Psoas muscle (tissue), 8 donors: ENCODE results near the gene NDRG4. TPM values are rescaled to one million over a fixed set of nuclear protein-coding genes. Genes with fewer than 3 reads are reported as not detected.

ENCODE experiments used
- ATAC-seq, 4 donors: fragments of 200-7000 bp; cut with Tn5 transposase; one replicate each; pipeline ENCODE4 v1.9.1; 2020; ENCODE audit warnings: moderate library complexity in 3 of 4, mild to moderate bottlenecking in 2 of 4
- DNase-seq, 2 donors: peaks; one replicate each; pipeline ENCODE4 v3.0.0-alpha.2; 2020
- H3K27ac ChIP-seq: fragments of 200-600 bp; one replicate; pipeline ENCODE4 v1.8.0; 2022
- H3K27me3 ChIP-seq, 3 donors: fragments of 200-600 bp in 1 of 3; one replicate each; pipeline versions ENCODE4 v1.6.1 to v1.8.0; 2013 to 2022; ENCODE audit warnings: low read length in 2 of 3, mild to moderate bottlenecking in 2 of 3, moderate library complexity in 1 of 3; ENCODE audit not compliant: insufficient read depth in 3 of 3
- H3K36me3 ChIP-seq, 2 donors: fragments of 200-600 bp in 1 of 2; one replicate each; pipeline versions ENCODE4 v1.6.1 to v1.8.0; 2013 to 2022; ENCODE audit warnings: low read depth in 1 of 2, mild to moderate bottlenecking in 1 of 2, moderate library complexity in 1 of 2; ENCODE audit not compliant: insufficient read depth in 1 of 2
- H3K4me1 ChIP-seq: fragments of 200-600 bp; one replicate; pipeline ENCODE4 v1.8.0; 2022
- H3K4me3 ChIP-seq: fragments of 200-600 bp; one replicate; pipeline ENCODE4 v1.8.0; 2022; ENCODE audit warnings: mild to moderate bottlenecking
- H3K9me3 ChIP-seq: fragments of 200-600 bp; one replicate; pipeline ENCODE4 v1.8.0; 2022
- WGBS, 3 donors: extraction: QIAGEN DNeasy Blood & Tissue Kit; methylation state at CpG; one replicate each; pipeline versions ENCODE4 v1.1.6 to v1.1.7; 2013; 5-methylcytosine and 5-hydroxymethylcytosine counted together
- intact Hi-C, 2 donors: fragments of 100-400 bp; cut with DNase I; formaldehyde crosslinking; loops; one replicate each; pipeline versions ENCODE4 v1.11.0 to v1.14.2; 2022
- polyA plus RNA-seq, 3 donors: library from polyadenylated mRNA; stranded (reverse); fragments of 200-250 nt; gene quantifications; one replicate each; pipeline ENCODE4 v1.2.3, GENCODE V29; 2013
- total RNA-seq, 4 donors: library from RNA; stranded (reverse); fragmentation: NEBNext Ultra II Directional in 2 of 4; extraction: Animal tissue kit (Norgen Biotek cat#: 25700) in 2 of 4; gene quantifications; one replicate each; pipeline versions ENCODE4 v1.2.1 to v1.2.4, GENCODE V29; 2021 to 2023
- TF ChIP-seq, protein P1 (sequence below): fragments of 200-600 bp; IDR thresholded peaks from one replicate; pipeline ENCODE4 v1.8.0; 2022; ENCODE audit warnings: antibody characterized with exemption
- donor health status: healthy with polysubstance abuse.
- donor health status: DM: no; HTN: no; CAD: no; lungs with moderate emphysema.
- donor health status: Bipolar disorder and iron deficiency.
- donor health status: healthy.
- donor health status: DM: yes; HTN: yes; CAD: no.
- donor health status: DM: no; HTN: no; CAD: no.
- donor health status: DM: no; HTN: no; CAD: no.
- donor health status: DM: yes; HTN: yes; CAD: no.

NDRG4 gene
- total and polyA plus RNA-seq, 7 donors = 1.7 to 12.3 (median 2.5) TPM

DNA sequence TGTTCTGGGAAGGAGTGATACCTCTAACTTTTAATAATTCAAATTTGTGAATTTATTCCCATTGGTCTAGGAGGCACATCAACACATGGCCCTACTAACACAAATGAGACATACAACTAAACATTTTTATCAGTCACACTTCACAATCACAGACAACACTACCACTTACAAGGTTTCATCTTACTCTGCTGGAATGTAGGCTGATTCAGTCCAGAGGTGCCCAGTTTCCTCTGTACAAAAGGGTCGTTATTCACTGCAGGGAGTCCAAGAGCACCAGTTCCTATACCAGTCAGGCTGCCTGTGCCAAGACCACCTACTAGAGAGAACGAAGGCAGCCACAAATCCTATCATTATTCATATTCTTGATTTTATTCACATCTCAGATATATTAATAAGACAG is 56.7 kb downstream of the NDRG4 start:
- intact Hi-C loops = no loop called here
- peaks cover 13 to 99% of the 10 kb centered on the region in 2 donors for H3K36me3 ChIP-seq
- no peaks in the 10 kb centered on the region for H3K27me3 ChIP-seq
- peak in 1 of 4 donors; percentile 9 for ATAC-seq
- H3K27ac ChIP-seq = no peak overlapping the region
- H3K9me3 ChIP-seq = no peaks in the 10 kb centered on the region
- H3K4me1 ChIP-seq = no peaks in the 10 kb centered on the region
- DNase-seq = no peak
- TF ChIP-seq, protein P1, sequence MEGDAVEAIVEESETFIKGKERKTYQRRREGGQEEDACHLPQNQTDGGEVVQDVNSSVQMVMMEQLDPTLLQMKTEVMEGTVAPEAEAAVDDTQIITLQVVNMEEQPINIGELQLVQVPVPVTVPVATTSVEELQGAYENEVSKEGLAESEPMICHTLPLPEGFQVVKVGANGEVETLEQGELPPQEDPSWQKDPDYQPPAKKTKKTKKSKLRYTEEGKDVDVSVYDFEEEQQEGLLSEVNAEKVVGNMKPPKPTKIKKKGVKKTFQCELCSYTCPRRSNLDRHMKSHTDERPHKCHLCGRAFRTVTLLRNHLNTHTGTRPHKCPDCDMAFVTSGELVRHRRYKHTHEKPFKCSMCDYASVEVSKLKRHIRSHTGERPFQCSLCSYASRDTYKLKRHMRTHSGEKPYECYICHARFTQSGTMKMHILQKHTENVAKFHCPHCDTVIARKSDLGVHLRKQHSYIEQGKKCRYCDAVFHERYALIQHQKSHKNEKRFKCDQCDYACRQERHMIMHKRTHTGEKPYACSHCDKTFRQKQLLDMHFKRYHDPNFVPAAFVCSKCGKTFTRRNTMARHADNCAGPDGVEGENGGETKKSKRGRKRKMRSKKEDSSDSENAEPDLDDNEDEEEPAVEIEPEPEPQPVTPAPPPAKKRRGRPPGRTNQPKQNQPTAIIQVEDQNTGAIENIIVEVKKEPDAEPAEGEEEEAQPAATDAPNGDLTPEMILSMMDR = no peak
- 52 to 56% (median 54%) methylated on average over 2 of the region's 2 CpGs for WGBS, 3 donors
- H3K4me3 ChIP-seq = no peak overlapping the region

Other genes with a start within 250 kb of the NDRG4 start
- gene PRSS54, start 205.1 kb upstream of the NDRG4 start, total RNA-seq = not detected
- under 1 TPM; 0.03 to 0.12 (median 0.04) TPM for gene PRSS54, start 205.1 kb upstream of the NDRG4 start, polyA plus RNA-seq
- gene GINS3, start 107.7 kb upstream of the NDRG4 start, total RNA-seq = 1 to 10 TPM in 3 of 4 donors, under 1 TPM in 1; 0.86 to 1.6 (median 1.2) TPM
- gene GINS3, start 107.7 kb upstream of the NDRG4 start, polyA plus RNA-seq = 1 to 10 TPM in 2 of 3 donors, under 1 TPM in 1; 0.89 to 2.2 (median 1.7) TPM
- 10 to 100 TPM; 11.1 to 25.0 (median 18.4) TPM for gene SETD6, start 15.4 kb downstream of the NDRG4 start, total RNA-seq
- 10 to 100 TPM; 21.0 to 35.5 (median 23.6) TPM for gene SETD6, start 15.4 kb downstream of the NDRG4 start, polyA plus RNA-seq
- gene CNOT1, start 129.7 kb downstream of the NDRG4 start, total RNA-seq = 100 to 1,000 TPM in 1 of 4 donors, 10 to 100 TPM in 3; 70.9 to 112 (median 90.0) TPM
- 10 to 100 TPM; 57.6 to 90.4 (median 75.8) TPM for gene CNOT1, start 129.7 kb downstream of the NDRG4 start, polyA plus RNA-seq
- gene SLC38A7, start 184.6 kb downstream of the NDRG4 start, total RNA-seq = 10 to 100 TPM in 1 of 4 donors, 1 to 10 TPM in 3; 6.6 to 12.6 (median 8.2) TPM
- gene SLC38A7, start 184.6 kb downstream of the NDRG4 start, polyA plus RNA-seq = 10 to 100 TPM in 1 of 3 donors, 1 to 10 TPM in 2; 4.3 to 11.7 (median 8.9) TPM
- 100 to 1,000 TPM; 183 to 396 (median 274) TPM for gene GOT2, start 234.2 kb downstream of the NDRG4 start, total RNA-seq
- gene GOT2, start 234.2 kb downstream of the NDRG4 start, polyA plus RNA-seq = 100 to 1,000 TPM; 129 to 238 (median 215) TPM